Mucosa of rectum (tissue), 2 donors: Measurements from ENCODE around the gene PTPRK.

ENCODE experiments used
- H3K27ac ChIP-seq, 2 donors: one replicate each; pipeline ENCODE4 v1.7.0; 2013; ENCODE audit warnings: inconsistent platforms in 2 of 2, low read depth in 2 of 2, low read length in 2 of 2
- H3K27me3 ChIP-seq, 2 donors: one replicate each; pipeline ENCODE4 v1.7.0; 2013; ENCODE audit warnings: low read length in 2 of 2; ENCODE audit not compliant: control insufficient read depth in 2 of 2, insufficient read depth in 2 of 2
- H3K36me3 ChIP-seq, 2 donors: one replicate each; pipeline ENCODE4 v1.7.0; 2013; ENCODE audit warnings: low read length in 2 of 2; ENCODE audit not compliant: control insufficient read depth in 2 of 2, insufficient read depth in 2 of 2
- H3K4me1 ChIP-seq, 2 donors: one replicate each; pipeline ENCODE4 v1.7.0; 2013; ENCODE audit warnings: low read length in 2 of 2, mild to moderate bottlenecking in 1 of 2; ENCODE audit not compliant: control insufficient read depth in 2 of 2, insufficient read depth in 2 of 2
- H3K4me3 ChIP-seq, 2 donors: one replicate each; pipeline ENCODE4 v1.7.0; 2013; ENCODE audit warnings: low read length in 2 of 2
- H3K9ac ChIP-seq, 2 donors: one replicate each; pipeline ENCODE4 v1.7.0; 2013; ENCODE audit warnings: low read length in 2 of 2, low read depth in 1 of 2, mild to moderate bottlenecking in 1 of 2
- H3K9me3 ChIP-seq, 2 donors: one replicate each; pipeline ENCODE4 v1.7.0; 2013; ENCODE audit warnings: low read length in 2 of 2; ENCODE audit not compliant: control insufficient read depth in 2 of 2
- donor health status: healthy.
- donor health status: Normal muscosa, but diverticular disease.

PTPRK gene

GRCh38 chr6:128265706-128266105 is 254.7 kb downstream of the PTPRK start:
- Histone ChIP-seq H3K9ac (no peak overlapping the region), H3K4me1 (no peaks in the 10 kb centered on the region), H3K36me3 (peaks cover 2 to 6% of the 10 kb centered on the region in 2 donors), H3K9me3 (no peaks in the 10 kb centered on the region), H3K27ac (no peak overlapping the region), H3K27me3 (no peaks in the 10 kb centered on the region), H3K4me3 (no peak overlapping the region)

GRCh38 chr6:128259730-128260685 is 260.4 kb downstream of the PTPRK start:
- H3K36me3 ChIP-seq = peaks cover 0 to 6% of the 10 kb centered on the region in 2 donors
- H3K27ac ChIP-seq = no peak overlapping the region

GRCh38 chr6:128259029-128259724 is 261.2 kb downstream of the PTPRK start:
- no peak overlapping the region for H3K9ac ChIP-seq
- H3K4me1 ChIP-seq = no peaks in the 10 kb centered on the region
- H3K36me3 ChIP-seq = peaks cover 0 to 6% of the 10 kb centered on the region in 2 donors
- no peaks in the 10 kb centered on the region for H3K9me3 ChIP-seq
- no peak overlapping the region for H3K27ac ChIP-seq
- H3K27me3 ChIP-seq = no peaks in the 10 kb centered on the region
- peak overlapping the region in 1 of 2 donors; percentile 45 for H3K4me3 ChIP-seq

More at GRCh38 chr6:128259730-128260685, 260.4 kb downstream of the PTPRK start:
- Histone ChIP-seq H3K27me3 (no peaks in the 10 kb centered on the region), H3K9ac (no peak overlapping the region), H3K9me3 (no peaks in the 10 kb centered on the region), H3K4me3 (peak overlapping the region in 1 of 2 donors; percentile 45), H3K4me1 (no peaks in the 10 kb centered on the region)

- H3K27me3 ChIP-seq = no peaks in the 10 kb centered on the region
- no peak overlapping the region for H3K27ac ChIP-seq
- no peaks in the 10 kb centered on the region for H3K9me3 ChIP-seq
- no peaks in the 10 kb centered on the region for H3K4me1 ChIP-seq
- no peak overlapping the region for H3K9ac ChIP-seq
- H3K36me3 ChIP-seq = no peaks in the 10 kb centered on the region
- H3K4me3 ChIP-seq = no peak overlapping the region
Observed at GRCh38 chr6:128256095-128256494, 264.3 kb downstream of the PTPRK start.

GRCh38 chr6:128252341-128253176 is 267.8 kb downstream of the PTPRK start:
- H3K36me3 ChIP-seq = no peaks in the 10 kb centered on the region
- H3K27ac ChIP-seq = no peak overlapping the region
- H3K9ac ChIP-seq = no peak overlapping the region
- H3K27me3 ChIP-seq = no peaks in the 10 kb centered on the region
- no peaks in the 10 kb centered on the region for H3K9me3 ChIP-seq
- H3K4me1 ChIP-seq = no peaks in the 10 kb centered on the region
- no peak overlapping the region for H3K4me3 ChIP-seq

- H3K36me3 ChIP-seq = no peaks in the 10 kb centered on the region
- no peak overlapping the region for H3K4me3 ChIP-seq
- no peak overlapping the region for H3K9ac ChIP-seq
- no peaks in the 10 kb centered on the region for H3K27me3 ChIP-seq
- H3K9me3 ChIP-seq = no peaks in the 10 kb centered on the region
- no peak overlapping the region for H3K27ac ChIP-seq
- no peaks in the 10 kb centered on the region for H3K4me1 ChIP-seq
Observed at GRCh38 chr6:128251445-128252340, 268.7 kb downstream of the PTPRK start.

- no peaks in the 10 kb centered on the region for H3K27me3 ChIP-seq
- H3K9ac ChIP-seq = no peak overlapping the region
- no peak overlapping the region for H3K4me3 ChIP-seq
- no peak overlapping the region for H3K27ac ChIP-seq
- H3K9me3 ChIP-seq = no peaks in the 10 kb centered on the region
- H3K4me1 ChIP-seq = no peaks in the 10 kb centered on the region
- no peaks in the 10 kb centered on the region for H3K36me3 ChIP-seq
Observed at GRCh38 chr6:128250370-128251070, 269.9 kb downstream of the PTPRK start.

GRCh38 chr6:128249429-128249828 is 271.0 kb downstream of the PTPRK start:
- no peaks in the 10 kb centered on the region for H3K27me3 ChIP-seq
- H3K9me3 ChIP-seq = no peaks in the 10 kb centered on the region
- no peaks in the 10 kb centered on the region for H3K36me3 ChIP-seq
- H3K9ac ChIP-seq = no peak overlapping the region
- no peak overlapping the region for H3K4me3 ChIP-seq
- no peaks in the 10 kb centered on the region for H3K4me1 ChIP-seq
- no peak overlapping the region for H3K27ac ChIP-seq
